HG03095 (cell line): Measurements from ENCODE around the gene DIP2C.

Experiments used
- ATAC-seq: cut with Tn5 transposase; IDR thresholded peaks from one replicate; pipeline ENCODE4 v1.9.1; 2021; ENCODE audit warnings: moderate library complexity; ENCODE audit not compliant: unreplicated experiment

The DIP2C gene, protein sequence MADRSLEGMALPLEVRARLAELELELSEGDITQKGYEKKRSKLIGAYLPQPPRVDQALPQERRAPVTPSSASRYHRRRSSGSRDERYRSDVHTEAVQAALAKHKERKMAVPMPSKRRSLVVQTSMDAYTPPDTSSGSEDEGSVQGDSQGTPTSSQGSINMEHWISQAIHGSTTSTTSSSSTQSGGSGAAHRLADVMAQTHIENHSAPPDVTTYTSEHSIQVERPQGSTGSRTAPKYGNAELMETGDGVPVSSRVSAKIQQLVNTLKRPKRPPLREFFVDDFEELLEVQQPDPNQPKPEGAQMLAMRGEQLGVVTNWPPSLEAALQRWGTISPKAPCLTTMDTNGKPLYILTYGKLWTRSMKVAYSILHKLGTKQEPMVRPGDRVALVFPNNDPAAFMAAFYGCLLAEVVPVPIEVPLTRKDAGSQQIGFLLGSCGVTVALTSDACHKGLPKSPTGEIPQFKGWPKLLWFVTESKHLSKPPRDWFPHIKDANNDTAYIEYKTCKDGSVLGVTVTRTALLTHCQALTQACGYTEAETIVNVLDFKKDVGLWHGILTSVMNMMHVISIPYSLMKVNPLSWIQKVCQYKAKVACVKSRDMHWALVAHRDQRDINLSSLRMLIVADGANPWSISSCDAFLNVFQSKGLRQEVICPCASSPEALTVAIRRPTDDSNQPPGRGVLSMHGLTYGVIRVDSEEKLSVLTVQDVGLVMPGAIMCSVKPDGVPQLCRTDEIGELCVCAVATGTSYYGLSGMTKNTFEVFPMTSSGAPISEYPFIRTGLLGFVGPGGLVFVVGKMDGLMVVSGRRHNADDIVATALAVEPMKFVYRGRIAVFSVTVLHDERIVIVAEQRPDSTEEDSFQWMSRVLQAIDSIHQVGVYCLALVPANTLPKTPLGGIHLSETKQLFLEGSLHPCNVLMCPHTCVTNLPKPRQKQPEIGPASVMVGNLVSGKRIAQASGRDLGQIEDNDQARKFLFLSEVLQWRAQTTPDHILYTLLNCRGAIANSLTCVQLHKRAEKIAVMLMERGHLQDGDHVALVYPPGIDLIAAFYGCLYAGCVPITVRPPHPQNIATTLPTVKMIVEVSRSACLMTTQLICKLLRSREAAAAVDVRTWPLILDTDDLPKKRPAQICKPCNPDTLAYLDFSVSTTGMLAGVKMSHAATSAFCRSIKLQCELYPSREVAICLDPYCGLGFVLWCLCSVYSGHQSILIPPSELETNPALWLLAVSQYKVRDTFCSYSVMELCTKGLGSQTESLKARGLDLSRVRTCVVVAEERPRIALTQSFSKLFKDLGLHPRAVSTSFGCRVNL (N-terminal part only)

DNA sequence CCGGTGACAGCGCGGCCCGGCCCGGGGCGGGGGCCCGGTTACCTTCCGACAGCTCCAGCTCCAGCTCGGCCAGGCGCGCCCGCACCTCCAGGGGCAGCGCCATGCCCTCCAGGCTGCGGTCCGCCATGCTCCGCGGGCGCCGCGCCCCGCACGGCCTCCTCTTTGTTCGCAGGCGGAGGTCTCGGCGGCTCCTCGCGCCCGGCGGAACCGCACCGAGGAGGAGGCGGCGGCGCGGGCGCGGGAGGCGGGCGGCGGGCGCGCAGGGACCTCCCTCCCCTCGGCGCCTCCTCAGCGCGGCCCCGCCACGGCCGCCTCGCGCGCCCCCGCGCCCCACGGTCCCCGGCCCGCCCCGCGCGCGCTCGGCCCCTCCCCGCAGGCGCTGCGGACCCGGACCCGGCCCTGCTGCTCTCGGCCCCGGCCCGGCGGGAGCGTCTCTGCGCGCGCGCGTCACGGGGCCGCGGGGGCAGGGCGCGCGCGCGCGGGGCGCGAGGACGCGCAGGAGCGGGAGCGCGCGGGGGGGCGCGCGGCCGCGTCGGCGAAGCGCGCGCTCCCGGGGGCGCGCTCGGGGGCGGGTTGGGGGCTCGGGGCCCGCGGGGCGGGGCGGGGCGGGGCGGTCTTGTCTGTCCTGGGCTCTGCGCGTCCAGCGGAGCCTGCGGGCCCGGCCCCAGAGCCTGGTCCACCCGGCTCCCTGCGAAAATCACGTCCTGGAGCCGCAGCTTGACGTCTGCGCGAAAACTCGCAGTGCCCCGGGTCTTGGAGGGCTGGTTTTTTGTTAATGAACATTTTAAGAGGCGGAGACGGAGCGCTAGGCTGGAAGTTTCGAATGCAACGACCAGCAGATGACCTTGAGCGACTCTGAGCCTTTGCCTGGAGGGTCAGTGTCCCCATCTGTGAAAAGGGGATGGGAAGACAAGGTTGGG, at the start of gene DIP2C:
TSS of gene DIP2C (minus strand) at position 217 of the 920 bp plus-strand sequence. CDS start at position 127, 90 bp downstream.
- ATAC-seq = no peak

DNA sequence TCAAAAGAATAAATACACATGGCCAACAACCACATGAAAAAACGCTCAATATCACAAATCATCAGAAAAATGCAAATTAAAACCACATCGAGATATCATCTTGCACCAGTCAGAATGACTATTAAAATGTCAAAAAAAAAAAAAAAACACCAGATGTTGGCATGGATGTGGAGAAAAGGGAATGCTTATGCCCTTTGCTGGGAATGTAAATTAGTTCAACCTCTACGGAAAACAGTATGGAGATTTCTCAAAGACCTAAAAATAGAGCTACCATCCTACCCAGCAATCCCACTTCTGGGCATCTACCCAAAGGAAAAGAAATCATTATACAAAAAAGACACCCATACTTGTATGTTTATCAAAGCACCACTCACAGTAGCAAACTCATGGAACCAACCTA, 45.0 kb upstream of the DIP2C start:
- ATAC-seq = no peak

DNA sequence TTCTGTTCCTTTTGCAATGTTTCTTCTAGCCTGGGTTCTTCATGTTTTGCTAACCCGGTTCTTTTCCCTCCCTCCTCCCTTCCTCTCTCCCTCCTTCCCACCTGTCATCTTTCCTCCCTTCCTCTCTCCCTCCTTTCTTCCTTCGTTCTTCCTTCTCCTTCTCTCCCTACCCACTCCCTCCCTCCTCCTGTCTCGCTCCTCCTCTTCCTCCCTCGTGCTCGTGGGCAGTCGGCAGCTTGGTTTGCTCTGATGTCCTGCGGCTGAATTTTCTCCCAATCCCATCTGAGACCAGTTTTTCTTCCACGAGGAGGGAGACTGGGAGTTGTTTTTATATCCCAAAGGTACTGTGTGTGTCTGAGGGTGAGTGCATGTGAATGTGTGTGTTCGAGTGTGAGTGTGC, 43.6 kb upstream of the DIP2C start:
- no peak for ATAC-seq

DNA sequence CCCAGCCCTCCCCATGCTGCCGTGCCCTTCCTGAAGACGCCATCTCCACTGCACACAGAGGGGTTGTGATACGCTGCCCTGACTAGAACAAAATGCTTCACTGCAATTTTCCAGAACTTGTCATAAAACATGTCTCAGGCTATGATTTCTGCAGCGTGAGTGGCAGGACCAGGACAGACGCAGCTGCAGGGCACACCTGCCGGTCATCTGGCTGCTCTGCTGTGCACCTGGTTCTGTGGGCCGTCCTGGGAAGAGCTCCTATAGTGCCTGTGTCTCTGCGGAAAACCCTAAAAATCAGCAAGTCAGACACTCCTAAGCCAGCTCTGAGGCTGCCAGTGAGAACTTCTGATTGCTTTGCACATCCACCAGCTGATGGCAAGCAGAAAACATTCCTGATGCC, 39.7 kb upstream of the DIP2C start:
- no peak for ATAC-seq

DNA sequence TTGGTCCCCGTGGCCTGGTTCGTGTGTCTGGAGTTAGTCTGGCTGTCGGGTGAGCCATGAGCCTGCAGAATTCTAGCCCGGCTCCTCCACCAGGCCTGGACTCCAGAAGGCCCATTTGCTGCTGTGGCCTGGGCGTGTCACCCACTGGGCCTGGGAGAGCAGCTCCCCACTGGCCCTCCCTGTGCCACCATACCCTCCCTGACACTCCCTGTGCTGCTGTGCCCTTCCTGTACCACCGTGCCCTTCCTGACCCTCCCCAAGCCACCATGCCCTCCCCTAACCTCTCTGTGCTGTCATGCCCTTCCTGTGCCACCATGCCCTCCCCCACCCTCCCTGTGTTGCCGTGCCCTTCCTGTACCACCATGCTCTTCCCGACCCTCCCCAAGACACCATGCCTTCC, 39.1 kb upstream of the DIP2C start:
- no peak for ATAC-seq

DNA sequence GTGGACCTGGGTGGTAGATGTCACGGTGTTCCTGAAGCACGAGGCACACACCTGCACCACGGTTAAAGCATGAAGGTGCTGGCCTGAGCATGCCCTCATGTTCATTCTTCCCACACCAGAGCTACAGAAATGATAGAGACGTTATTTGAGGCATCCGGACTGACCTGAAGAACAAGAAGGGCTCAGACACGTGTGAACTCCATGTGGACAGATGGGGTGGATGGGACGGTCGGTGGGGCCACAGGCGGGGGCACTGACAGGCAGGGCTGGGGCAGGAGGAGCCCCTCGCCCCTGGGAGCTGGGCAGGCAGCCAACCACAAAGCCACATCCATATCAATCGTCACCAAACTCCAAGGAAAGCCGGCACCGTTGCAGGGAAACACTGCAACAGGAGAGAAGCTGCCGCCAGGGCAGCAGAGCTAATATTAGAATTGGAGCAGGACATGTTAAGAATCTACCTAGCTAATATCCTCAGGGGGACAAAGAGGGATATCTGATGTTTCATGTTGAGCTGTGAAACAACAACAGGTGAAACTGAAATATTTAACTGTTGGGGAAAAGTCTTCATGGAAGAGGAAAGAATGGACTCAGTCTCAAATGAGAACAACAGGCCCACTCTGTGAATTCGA, 37.8 kb upstream of the DIP2C start:
- ATAC-seq = no peak

DNA sequence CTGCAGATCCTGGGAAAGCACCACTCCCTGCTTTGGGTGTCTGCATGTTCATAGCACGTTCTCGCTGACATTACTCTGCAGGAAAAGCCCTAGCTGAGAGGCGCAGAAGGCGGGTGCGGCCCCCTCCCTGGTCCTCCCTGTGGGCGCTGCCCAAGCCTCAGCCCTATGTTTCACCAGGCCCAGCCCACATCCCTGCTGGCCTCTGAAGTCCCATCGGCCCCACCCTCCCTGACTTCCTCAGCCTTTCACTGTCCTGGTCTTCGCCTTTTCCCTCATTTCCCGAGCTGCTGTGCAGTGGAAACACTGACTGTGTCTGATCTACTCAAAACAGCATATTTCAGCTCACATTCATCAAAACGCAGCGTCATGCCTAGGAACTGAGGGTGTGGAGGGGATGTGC, 36.3 kb upstream of the DIP2C start:
- no peak for ATAC-seq

DNA sequence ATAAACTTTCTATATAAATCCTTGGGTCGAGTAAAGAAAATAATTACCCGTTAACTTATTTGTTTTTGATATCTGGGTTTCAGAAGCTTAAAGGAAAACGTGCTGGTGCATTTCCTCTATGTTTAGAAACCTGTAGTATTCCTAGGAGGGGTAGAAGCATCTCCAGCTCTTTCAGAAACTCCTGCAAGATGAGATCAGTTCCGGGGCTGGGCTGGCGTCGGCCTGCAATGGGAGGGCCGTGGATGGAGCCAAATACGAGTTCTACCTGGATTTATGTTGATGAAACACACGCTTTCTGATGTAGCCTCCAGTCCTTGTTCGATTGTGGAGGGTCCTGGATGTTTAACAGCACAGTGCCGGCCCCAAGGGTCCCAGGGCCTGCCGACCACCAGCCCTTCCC, 35.8 kb upstream of the DIP2C start:
- no peak for ATAC-seq

DNA sequence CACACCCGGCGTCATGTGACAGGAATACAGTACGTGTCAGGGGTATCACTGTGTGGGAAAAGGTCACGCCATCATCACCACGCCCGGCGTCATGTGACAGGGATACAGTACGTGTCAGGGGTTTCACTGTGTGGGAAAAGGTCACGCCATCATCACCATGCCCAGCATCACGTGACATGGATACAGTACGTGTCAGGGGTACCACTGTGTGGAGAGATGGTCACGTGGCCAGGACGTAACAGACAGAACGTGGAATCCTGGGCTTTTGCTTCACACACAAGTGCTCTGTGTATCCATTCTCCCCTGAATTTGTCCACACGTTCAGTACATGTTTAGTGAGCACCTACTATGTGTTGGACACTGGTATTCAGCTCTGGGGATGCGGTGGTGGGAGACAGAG, 34.5 kb upstream of the DIP2C start:
- no peak for ATAC-seq

DNA sequence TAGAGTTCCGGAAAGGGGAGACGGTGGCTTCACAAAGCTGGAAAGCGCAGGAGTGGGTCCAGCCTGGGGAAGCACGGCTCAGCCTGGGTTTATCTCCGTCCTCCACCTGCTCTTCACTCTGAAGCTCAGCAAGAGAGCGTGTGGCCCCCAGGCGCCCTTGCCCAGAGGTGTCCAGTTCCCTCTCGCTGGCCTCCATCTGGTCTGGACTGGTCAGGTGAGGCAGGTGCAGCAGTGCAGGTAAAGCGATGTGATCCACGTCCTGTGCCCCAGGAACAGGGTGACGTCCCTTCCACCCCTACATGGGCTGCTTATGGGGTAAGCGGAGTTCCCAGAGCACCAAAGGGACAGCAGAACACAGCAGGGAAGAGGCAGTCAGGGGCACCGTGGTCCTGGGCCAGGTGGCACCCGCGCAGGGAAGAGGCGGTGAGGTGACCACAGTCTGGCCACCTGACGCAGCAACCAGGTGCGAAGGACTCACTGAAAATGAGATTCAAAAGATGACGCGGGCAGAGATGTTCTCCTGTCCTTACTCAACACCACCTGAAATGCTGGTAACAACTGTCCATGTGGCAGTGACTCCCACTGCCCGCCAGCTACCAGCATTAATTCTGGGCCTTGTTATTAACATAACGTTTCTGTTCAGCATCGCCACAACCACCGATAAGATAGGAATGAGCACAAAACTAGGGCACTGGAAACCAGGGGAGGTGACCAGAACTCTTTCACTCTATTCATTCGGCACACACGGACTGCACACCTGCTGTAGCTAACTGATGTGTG, 33.0 kb upstream of the DIP2C start:
- no peak for ATAC-seq

DNA sequence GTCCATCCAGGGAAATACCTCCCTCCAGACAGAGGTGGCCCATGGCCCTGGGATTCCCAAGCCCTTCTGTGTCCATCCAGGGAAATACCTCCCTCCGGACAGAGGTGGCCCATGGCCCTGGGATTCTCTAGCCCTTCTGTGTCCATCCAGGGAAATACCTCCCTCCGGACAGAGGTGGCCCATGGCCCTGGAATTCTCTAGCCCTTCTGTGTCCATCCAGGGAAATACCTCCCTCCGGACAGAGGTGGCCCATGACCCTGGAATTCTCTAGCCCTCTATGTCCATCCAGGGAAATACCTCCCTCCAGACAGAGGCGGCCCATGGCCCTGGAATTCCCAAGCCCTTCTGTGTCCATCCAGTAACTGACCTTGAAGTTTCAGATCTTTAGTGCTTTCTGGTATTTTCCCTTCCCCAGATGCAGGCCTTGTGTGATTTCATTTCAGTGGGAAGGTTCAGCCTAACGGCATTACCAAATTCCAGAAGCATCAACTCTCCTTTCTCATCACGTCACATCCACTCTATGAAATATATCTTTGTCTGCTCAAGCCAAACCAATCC, 28.8 kb upstream of the DIP2C start:
- no peak for ATAC-seq

DNA sequence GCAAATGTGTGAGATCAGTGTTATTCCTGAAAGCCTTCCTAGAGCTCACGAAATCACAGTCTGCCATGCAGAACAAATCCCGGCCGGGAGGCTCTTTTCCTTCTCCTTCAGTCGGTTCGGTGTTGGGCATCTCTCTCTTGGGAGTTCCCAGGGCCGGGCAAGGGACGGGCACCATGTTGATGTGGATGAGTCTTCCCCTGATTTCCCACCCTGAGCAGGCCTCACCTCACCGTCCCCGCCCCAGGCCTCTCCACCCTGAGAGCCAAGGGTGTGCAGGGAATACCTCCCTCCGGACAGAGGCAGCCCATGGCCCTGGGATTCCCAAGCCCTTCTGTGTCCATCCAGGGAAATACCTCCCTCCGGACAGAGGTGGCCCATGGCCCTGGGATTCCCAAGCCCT, 28.0 kb upstream of the DIP2C start:
- ATAC-seq = no peak

DNA sequence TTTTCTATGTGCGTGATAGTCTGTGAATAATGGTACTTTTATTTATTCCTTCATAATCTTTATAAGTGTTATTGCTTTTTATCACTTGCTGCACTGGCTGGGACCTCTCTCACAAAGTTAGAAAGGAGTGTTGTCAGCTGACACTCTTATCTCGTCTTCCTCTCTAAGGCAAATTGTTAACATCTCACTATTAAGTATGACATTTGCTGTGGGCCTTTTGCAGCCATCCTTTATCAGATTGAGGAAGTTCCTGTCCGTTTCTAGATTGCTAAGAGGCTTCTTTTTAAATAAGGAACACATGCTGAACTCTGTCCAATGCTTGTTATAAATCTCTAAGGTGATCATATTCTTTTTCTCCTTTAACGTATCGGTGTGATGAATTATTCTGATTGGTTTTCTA, 27.4 kb upstream of the DIP2C start:
- ATAC-seq = no peak

DNA sequence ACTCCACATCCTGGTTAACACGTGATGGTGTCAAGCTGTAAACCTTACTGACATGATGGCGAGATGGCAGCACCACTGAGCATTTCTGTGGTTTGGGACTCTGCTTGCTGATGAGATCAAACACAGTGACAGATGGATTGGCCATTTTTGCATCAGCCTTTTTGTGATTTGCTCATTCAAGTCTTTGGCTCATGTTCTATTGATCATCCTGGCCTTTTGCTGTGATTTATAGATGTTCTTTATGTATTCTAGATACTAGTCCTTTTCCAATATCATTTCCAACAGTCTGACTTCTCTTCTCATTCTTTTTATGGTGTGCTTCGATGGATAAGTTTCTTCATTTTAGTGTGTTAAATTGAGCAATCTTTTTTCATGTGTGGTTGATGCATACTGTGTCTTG, 24.7 kb upstream of the DIP2C start:
- no peak for ATAC-seq

DNA sequence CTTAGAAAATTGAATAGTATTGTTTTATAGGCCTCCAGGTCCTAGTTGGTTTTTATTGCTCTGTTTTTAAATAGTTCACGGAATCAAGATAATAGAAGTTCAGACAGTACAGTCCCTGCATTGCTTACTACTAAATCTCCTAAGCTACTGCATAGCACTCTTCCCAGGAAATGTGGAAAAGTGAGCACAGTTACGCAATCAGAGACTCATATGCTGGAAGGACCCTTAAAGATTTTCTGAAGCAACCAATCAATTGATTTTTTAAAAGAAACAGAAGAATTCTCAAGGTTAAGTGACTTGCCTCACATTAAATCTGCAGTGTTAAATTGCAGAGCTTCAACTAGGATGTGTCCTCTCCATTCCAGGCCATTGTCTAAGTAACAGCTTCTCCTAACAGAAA, 23.1 kb upstream of the DIP2C start:
- no peak for ATAC-seq

DNA sequence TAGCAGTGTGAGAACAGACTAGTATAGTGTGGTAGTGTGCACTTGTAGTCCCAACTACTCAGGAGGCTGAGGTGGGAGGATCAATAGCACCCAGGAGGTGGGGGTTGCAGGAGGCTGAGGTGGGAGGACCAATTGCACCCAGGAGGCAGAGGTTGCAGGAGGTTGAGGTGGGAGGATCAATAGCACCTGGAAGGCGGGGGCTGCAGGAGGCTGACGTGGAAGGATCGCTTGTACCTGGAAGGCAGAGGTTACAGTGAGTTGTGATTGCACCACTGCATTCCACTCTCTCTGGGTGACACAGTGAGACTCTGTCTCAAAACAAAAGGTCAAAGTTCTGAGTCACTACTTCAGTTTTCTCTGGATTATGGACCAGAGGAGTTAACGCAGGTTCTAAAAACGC, 22.6 kb upstream of the DIP2C start:
- ATAC-seq = no peak

DNA sequence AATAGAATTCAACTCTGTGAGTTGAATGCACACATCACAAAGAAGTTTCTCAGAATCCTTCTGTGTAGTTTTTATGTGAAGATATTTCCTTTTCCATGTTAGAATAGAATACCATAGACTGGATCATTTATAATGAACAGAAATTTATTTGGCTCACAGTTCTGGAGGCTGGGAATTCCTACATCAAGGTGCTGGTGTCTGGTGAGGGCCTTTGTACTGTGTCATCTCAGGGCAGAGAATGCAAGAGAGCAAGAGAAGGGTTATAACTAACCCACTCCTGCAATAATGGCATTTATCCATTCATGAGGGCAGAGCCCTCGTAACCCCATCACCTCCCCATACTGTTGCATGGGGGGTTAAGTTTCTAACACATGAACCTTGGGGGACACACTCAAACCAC, 18.4 kb upstream of the DIP2C start:
- ATAC-seq = no peak

DNA sequence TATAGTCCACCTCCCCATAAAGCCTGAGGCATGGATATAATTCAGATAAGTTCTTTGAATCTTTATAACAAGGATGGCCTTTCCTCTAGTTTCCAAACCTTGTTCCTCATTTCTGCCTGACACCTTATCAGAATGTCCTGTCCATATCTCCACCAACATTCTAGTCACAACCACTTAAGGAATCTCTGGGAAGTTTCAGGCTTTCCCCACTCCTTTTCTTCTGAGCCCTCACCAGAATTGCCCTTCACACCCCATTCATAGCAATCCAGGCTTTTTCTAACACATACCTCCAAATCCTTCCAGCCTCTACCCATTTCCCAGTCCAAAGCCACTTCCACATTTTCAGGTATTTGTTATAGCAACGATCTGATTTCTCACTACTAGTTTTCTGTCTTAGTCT, 18.0 kb upstream of the DIP2C start:
- ATAC-seq = no peak

DNA sequence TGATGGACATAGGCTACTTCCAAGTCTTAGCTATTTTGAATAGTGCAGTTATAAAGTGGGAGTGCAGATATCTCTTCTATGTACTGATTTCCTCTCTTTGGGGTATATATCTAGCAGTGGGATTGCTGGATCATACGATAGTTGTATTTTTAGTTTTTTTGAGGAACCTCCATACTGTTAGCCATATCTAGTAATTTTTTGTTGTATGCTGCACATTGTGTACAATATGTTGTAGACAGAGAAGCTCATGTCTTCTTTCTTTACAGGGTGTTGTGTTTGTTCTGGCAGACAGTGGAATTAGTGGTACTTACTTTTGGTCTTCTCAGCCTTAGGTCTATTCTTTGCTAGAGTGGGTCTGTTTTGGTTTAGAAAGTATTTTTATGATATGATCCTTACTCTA, 13.7 kb upstream of the DIP2C start:
- ATAC-seq = no peak
